GM21447 (cell line): ENCODE measurements around the gene HRH3.

Experiments
- ATAC-seq: cut with Tn5 transposase; IDR thresholded peaks from one replicate; pipeline ENCODE4 v1.9.1; 2021; ENCODE audit not compliant: unreplicated experiment

The HRH3 gene

DNA sequence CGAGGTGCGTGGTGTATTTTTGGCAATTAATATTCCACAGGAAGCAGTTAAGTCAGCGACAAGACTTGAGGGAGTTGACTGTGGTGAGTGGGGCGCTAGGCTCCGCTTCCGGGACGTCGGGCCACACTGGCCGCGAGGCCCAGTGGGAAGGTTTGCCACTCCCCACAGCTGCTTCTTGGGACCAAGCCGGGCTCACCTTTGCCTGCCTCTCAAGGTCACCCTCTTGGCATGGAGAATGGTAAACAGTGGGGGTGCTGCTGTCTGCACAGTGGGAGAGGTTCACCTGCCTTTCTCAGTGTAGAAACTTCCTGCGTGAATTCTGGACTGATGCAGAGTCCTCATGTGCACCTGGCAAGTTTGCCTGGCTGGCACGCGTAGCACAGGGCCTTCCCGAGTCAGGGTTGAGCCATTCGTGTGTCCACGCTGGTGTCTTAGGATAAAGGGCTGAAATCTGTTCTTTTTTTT is 24.6 kb upstream of the HRH3 start:
- ATAC-seq = no peak

GRCh38 chr20:62243906-62244515 is 23.9 kb upstream of the HRH3 start:
- ATAC-seq = no peak

GRCh38 chr20:62243106-62243505 is 23.0 kb upstream of the HRH3 start:
- ATAC-seq = no peak

DNA sequence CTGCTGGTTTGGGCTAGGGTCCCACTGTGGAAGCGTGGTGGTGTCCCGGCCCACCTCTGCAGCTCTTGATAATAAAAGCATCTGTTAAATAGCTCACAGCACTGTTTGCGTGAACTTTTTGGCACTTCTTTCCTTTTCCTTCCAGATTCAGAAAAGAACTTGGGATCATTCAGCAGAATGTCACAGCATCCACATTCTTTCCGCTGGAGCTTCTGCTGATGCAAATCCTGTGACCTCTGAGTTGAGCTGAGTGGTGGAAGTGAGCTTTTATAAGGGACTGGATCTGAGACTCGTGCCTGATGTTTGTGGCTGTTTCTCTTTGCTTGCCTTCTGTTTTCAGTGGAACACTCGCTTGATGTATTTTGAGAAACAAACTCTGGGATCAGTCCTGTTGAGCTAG is 22.1 kb upstream of the HRH3 start:
- ATAC-seq = no peak

DNA sequence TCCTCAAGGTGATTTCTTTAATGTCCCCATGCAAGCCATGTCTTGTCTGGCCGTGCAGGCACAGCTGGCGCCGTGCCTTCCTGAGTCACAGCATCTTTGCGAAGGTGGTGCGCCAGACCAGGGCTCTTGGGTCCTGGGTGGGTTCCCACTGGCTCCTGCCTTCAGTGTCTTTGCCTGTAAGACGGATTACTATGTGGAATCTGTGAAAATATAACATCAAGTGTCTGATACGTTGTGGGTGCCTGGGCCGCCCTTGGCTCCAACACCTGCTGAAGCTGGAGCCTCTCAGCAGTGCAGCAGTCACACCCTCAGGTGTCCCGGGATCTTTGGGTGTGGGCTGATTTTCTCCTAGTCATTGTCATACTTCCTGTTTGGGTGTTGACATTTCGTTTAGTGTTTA is 21.4 kb upstream of the HRH3 start:
- ATAC-seq = no peak

DNA sequence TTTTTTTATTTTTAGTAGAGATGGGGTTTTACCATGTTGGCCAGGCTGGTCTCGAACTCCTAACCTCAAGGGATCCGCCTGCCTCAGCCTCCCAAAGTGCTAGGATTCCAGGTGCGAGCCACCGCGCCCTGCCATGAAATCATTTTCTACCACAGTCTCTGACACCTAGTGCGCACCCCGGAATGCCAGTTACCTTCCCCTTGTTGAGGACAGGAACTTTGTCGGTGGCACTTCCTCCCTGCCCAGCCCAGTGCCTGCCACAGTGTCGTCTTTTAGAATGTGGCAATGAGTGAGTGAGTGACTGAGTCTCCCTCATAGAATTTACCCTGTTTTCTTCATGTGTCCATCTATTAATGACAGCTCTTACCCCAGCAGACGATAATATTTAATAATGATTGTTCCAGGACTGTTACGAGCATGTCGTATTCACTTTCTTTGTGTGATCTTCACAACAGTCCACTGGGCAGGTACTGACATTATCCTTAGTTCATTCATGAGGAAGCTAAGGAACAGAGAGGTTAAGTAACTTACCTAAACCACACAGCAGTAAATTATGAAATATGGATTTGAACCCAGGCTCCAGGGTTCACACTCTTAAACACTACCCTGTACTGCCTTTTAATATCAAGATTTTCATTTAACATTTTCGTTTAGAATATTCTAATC is 20.1 kb upstream of the HRH3 start:
- no peak for ATAC-seq

DNA sequence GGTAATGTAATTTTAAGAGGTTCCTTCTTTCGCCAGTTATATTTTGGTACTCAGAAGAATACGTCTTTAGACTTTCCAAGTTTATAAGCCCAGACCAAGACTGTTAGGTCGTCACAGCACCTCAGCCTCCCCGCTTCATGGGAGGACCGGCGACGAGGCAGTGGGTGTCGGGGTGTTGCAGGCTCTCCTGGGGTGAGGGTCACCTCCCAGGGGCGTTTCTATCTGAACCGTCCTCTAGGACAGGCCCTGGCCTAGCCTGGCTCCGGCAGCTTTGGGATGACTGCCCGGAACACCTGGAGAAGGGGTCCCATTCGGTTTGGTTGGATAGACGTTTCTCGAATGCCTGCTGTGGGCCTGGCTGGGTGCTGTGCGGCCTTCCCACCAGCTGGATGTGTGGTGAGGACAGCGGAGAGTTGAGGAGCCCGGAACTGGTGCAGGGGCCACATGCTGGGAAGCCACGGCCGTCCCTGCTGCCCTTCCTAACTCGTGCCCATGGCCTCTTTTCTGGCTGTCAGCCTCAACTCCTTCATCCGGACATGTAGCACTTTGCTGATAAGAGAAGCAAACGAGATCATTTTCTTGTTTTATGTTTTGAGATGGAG is 19.3 kb upstream of the HRH3 start:
- ATAC-seq = no peak

- ATAC-seq = peak; percentile 4
Measured at GRCh38 chr20:62238569-62239277, 18.6 kb upstream of the HRH3 start.

DNA sequence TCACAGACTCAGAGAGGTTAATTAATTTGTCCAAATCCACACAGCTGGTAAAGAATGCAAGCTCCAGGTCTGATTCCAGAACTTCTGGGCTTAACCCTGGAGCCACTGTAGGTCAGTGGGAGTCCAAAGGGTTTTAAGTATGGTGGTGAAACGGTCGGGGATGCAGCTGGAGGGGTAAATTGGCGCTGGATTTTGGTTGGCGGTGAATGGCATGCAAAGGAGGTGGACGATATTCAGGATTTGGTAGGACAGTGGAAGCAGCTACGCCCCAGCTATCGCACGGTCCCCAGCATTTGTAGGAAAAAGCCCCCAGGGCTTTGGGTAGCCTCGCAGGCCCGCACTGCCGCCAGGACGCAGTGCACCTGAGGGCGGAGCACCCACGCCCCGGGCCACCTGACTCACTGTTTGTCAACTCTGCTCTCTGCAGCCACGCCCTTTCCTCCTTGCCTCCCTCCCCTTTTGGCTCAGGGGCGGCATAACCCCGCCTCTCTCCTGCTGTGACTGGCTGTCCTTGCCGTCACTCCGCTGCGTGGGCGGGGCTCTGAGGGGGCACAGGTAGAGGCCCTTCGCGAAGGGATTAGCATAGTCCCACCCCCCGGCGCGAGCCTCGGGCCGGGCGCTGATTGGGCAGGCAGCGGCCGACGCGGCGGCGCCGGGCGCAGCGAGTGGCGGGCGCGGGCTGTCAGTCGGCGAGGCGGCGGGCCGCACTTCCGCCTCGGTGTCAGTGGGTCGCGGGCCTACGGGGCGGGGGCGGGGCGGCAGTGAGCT is 17.9 kb upstream of the HRH3 start, which contains the start of gene OSBPL2:
TSS of gene OSBPL2 (plus strand) at position 721 of the 768 bp plus-strand sequence. CDS start 17,664 bp downstream, outside the sequence.
- ATAC-seq = peak; percentile 98

GRCh38 chr20:62237514-62237800 is 17.4 kb upstream of the HRH3 start:
- no peak for ATAC-seq

GRCh38 chr20:62236766-62237513 is 16.9 kb upstream of the HRH3 start:
- ATAC-seq = no peak

- ATAC-seq = no peak
Measured at GRCh38 chr20:62236200-62236599, 16.1 kb upstream of the HRH3 start.

DNA sequence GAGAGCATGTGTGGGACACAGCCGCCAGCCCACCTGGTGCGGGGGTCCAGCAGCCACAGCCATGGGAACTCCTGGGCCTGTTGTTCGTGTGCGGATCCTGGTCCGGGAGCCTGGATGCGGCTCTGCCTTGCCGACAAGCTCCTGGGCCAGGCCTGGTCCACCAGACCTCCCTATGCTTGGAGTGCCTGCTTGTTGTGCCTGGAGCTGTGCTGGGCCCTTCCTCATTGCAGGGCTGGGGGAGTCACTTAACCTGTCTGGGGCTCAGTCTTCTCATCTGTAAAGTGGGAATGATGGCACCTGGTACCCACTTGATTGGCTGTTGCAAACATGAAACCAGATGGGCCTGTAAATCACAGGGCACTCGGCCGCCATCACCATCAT is 15.7 kb upstream of the HRH3 start:
- ATAC-seq = no peak

DNA sequence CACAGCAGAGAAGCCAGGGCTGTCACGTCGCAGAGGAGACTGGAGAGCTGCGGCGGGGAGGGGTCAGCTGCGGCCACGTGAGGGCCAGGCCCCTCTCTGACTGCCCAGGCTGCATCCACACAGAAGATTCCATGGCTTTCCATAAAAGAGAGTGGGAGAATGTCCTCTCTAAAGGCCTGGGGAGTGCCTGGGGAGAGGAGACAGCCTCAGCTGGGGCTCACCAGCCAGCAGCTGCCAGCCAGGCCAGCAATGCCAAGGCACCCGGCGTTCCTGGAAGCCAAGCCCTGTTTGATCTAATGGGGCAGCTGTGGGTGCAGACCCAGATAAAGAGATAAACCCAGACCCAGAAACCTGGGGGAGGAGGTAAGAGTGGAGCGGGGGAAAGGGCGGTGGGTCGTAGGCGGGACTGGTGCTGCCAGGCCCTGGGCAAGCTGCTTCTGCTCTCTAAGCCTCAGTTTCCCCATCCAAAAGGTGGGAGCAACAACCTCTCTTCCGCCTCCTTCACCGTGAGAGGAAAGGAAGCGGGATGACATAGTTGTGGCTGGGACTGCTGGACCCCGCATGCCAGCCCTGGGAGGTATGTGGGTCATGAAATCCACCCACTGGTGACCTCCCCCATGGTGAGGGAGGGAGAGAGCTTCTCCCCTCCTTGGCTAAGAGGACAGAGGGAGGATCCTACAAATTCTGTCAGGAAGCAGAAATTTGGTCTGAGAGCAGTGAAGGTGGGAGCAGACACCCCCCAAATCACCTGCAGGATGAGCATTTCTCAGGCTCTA is 15.1 kb upstream of the HRH3 start:
- no peak for ATAC-seq

DNA sequence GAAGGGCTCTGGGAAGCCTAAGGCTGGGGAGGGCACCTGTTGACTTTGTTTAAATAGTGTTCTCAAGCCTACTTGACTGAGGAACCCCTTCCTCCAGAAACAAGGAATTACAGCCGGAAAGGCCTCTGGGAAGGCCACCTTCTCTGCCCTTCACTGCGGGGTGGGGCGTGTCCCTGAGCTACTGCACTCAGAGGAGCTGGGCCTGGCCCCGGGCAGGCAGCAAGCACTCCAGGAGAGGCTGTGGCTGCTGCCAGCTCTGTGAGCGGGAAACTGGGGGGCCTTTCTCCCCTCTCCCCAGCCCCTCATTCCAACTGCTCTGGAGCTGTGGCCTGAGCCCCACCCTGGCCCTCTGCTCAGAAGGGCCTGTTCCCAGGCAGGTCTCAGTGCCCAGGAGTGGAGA is 14.3 kb upstream of the HRH3 start:
- no peak for ATAC-seq

DNA sequence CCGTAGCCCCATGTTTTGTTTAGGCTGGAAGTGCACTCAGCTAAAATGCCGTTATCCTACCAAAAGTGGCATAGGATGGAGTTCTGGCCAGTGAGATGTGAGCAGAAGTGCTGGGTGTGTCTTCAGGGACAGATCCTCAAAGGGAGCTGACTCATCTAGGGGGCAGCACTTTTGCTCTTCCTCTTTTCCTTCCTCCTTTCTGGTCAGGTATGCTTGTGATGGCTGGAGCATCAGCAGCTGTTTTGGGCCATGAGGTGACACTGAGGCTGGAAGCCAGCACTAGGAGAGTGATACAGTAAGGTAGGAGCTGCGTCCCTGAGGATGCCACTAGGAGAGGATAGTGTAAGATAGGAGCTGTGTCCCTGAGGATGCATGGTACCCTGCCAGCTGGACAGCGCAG is 13.6 kb upstream of the HRH3 start:
- ATAC-seq = no peak

DNA sequence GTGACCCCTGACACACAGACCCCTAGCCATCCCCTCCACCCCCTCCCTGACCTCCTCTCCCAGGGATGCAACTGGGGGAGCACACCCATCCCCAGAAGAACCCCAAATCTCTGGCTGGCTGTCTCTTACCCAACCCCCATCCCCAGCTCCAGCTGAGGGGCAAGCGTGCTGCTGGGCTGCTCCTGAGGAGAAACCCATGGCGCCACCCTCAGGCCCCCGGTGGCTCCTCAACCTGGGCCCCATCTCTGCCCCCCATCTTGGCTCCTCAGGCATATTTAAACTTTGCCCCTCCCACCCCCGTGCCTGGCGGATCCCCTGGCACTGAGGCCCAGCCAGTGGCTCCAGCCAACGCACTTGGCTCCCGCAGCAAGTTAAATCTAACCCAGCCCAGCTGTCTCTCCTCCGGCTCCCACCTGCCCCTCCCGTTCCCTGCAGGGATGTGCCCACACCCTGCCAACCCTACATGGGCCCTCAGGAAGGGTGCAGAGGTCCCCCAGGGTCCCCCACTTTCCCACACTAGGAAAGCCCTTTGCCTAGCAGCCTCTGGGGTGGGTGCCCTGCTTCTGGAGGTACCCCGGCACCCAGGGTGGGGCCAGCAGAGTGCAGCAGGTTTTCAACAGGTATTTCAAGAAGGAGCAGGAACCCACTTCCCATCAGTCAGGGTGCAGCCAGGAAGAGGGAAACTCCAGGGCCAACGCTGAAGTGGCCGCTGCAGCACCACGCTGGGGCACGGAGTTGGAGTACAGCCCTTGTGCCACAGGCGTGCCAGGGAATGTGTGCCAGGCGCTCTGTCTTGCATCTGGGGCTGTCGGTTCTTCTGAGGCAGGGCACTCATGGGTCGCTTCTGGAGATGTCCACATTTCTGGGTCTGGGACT is 12.9 kb upstream of the HRH3 start:
- no peak for ATAC-seq

- ATAC-seq = no peak
Measured at GRCh38 chr20:62232194-62232593, 12.1 kb upstream of the HRH3 start.

DNA sequence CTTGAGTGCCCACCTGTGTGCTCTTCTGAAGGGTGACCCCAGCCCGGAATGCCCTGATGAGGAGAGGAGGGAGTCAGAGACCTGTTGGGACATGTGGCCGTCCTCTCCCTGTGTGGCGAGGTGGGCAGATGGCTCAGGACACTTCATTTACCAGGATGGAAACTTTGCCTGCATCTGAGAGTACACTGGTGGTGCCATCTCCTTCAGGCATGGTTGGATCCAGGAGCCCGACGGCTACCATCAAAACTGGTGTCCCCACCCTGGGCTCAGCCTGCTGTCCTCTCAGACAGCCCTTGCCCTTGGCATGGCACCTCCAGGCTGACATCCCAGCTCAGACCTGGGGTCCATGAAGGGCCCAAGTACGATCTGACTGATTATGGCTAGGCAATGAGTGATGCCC is 11.2 kb upstream of the HRH3 start:
- ATAC-seq = no peak
